ENCODE data around the gene NKTR. TPM values are rescaled to one million over a fixed set of nuclear protein-coding genes. Genes with fewer than 3 reads are reported as not detected.

NKTR gene
- polyA plus RNA-seq, 1 of the 3 experiments (the other 2 are of a cell fraction) = 19.2 TPM

DNA sequence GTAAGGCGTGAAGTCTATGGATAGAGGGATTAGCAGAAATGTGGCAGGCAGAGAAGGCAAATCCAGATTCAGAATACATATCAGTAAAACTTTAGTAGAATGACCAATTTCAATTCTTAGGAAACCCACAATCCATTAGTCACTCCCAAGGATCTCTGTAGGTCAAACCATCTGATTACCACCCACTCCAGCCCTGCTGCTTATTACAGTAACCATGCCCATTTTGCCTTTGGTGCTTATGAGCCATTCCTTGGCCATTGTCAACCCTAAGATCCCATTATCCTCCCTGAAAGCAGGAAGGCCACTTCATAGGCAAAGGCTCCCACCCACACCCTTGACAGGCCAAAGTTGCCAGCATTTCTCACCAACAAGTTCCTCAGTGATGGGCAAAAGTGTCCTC lies 79.8 kb downstream of the NKTR start:
- no peak overlapping the region for H2AFZ ChIP-seq (ENCODE audit: low read depth)
- H3K9me2 ChIP-seq = no peaks in the 10 kb centered on the region
- no peak for TF ChIP-seq JUND (IDR thresholded peaks at IDR 0.05)
- TF ChIP-seq, protein P1, sequence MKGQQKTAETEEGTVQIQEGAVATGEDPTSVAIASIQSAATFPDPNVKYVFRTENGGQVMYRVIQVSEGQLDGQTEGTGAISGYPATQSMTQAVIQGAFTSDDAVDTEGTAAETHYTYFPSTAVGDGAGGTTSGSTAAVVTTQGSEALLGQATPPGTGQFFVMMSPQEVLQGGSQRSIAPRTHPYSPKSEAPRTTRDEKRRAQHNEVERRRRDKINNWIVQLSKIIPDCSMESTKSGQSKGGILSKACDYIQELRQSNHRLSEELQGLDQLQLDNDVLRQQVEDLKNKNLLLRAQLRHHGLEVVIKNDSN (IDR thresholded peaks at IDR 0.05; ENCODE audit: borderline replicate concordance, low read depth) = no peak
- TF ChIP-seq MEF2A (IDR thresholded peaks at IDR 0.05; ENCODE audit: borderline replicate concordance, low read depth) = no peak
- no peak for TF ChIP-seq NRF1 (IDR thresholded peaks at IDR 0.05; ENCODE audit: low read depth, low read length)
- no peak for TF ChIP-seq RFX5 (IDR thresholded peaks at IDR 0.05; ENCODE audit: low read length)
- TF ChIP-seq, protein P2, sequence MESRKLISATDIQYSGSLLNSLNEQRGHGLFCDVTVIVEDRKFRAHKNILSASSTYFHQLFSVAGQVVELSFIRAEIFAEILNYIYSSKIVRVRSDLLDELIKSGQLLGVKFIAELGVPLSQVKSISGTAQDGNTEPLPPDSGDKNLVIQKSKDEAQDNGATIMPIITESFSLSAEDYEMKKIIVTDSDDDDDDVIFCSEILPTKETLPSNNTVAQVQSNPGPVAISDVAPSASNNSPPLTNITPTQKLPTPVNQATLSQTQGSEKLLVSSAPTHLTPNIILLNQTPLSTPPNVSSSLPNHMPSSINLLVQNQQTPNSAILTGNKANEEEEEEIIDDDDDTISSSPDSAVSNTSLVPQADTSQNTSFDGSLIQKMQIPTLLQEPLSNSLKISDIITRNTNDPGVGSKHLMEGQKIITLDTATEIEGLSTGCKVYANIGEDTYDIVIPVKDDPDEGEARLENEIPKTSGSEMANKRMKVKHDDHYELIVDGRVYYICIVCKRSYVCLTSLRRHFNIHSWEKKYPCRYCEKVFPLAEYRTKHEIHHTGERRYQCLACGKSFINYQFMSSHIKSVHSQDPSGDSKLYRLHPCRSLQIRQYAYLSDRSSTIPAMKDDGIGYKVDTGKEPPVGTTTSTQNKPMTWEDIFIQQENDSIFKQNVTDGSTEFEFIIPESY (IDR thresholded peaks at IDR 0.05; ENCODE audit: borderline replicate concordance, low read depth) = no peak
- TF ChIP-seq FOXJ3 (CRISPR knock-in tag; IDR thresholded peaks at IDR 0.05) = no peak
- TF ChIP-seq, protein P3, sequence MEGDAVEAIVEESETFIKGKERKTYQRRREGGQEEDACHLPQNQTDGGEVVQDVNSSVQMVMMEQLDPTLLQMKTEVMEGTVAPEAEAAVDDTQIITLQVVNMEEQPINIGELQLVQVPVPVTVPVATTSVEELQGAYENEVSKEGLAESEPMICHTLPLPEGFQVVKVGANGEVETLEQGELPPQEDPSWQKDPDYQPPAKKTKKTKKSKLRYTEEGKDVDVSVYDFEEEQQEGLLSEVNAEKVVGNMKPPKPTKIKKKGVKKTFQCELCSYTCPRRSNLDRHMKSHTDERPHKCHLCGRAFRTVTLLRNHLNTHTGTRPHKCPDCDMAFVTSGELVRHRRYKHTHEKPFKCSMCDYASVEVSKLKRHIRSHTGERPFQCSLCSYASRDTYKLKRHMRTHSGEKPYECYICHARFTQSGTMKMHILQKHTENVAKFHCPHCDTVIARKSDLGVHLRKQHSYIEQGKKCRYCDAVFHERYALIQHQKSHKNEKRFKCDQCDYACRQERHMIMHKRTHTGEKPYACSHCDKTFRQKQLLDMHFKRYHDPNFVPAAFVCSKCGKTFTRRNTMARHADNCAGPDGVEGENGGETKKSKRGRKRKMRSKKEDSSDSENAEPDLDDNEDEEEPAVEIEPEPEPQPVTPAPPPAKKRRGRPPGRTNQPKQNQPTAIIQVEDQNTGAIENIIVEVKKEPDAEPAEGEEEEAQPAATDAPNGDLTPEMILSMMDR (IDR thresholded peaks at IDR 0.05) = no peak
- no peak for TF ChIP-seq TCF12 (IDR thresholded peaks at IDR 0.05)
- no peak for TF ChIP-seq SMC3 (IDR thresholded peaks at IDR 0.05; ENCODE audit: low read depth, low read length)
- no peak for TF ChIP-seq NFIC (IDR thresholded peaks at IDR 0.05; ENCODE audit: borderline replicate concordance)
- TF ChIP-seq EP300 (IDR thresholded peaks at IDR 0.05; ENCODE audit: borderline replicate concordance in 1 of 2, low read depth in 1 of 2, low read length in 1 of 2) = no peak
- TF ChIP-seq SIN3A (IDR thresholded peaks at IDR 0.05; ENCODE audit: borderline replicate concordance, low read depth, low read length) = no peak
- no peak for TF ChIP-seq GATA2 (CRISPR knock-in tag; IDR thresholded peaks at IDR 0.05)
- TF ChIP-seq POLR2AphosphoS5 (IDR thresholded peaks at IDR 0.05; ENCODE audit: low read depth, low read length) = no peak
- TF ChIP-seq, protein P4, sequence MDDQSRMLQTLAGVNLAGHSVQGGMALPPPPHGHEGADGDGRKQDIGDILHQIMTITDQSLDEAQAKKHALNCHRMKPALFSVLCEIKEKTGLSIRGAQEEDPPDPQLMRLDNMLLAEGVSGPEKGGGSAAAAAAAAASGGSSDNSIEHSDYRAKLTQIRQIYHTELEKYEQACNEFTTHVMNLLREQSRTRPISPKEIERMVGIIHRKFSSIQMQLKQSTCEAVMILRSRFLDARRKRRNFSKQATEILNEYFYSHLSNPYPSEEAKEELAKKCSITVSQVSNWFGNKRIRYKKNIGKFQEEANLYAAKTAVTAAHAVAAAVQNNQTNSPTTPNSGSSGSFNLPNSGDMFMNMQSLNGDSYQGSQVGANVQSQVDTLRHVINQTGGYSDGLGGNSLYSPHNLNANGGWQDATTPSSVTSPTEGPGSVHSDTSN (IDR thresholded peaks at IDR 0.05) = no peak
- no peak for TF ChIP-seq RXRA (IDR thresholded peaks at IDR 0.05; ENCODE audit: borderline replicate concordance, low read depth)
- TF ChIP-seq YY1 (IDR thresholded peaks at IDR 0.05; ENCODE audit: low read depth) = no peak
- WGBS (ENCODE audit: low lambda C conversion rate) = 23% methylated on average over 1 of the region's 1 CpG
- no peak overlapping the region for H3K4me3 ChIP-seq (ENCODE audit: low read depth in 2 of 2, low read length in 1 of 2)
- ChIA-PET CTCF (no interaction called here), POLR2A (no interaction called here)
- no peak overlapping the region for H3K9ac ChIP-seq
- H3K79me2 ChIP-seq (ENCODE audit: insufficient read depth) = no peaks in the 10 kb centered on the region
- no peak overlapping the region for H3K27ac ChIP-seq (ENCODE audit: low read depth in 2 of 2, low read length in 1 of 2)
- H3K4me2 ChIP-seq = no peak overlapping the region
- no peak for DNase-seq
- H3K27me3 ChIP-seq (ENCODE audit: insufficient read depth) = no peaks in the 10 kb centered on the region; the same call in 1 of the 2 replicates
- H4K20me1 ChIP-seq (ENCODE audit: insufficient read depth) = no peaks in the 10 kb centered on the region
- H3K36me3 ChIP-seq (replicated peaks in 1 of 2; ENCODE audit: control insufficient read depth in 1 of 2, insufficient read depth in 2 of 2, low read length in 1 of 2) = no peaks in the 10 kb centered on the region
- H3K9me3 ChIP-seq = no peaks in the 10 kb centered on the region
- no peaks in the 10 kb centered on the region for H3F3A ChIP-seq (replicated peaks; ENCODE audit: insufficient read depth)
- no peaks in the 10 kb centered on the region for H3K4me1 ChIP-seq (ENCODE audit: control insufficient read depth in 1 of 2, insufficient read depth in 2 of 2, low read depth in 1 of 2, low read length in 1 of 2)
